GM13976 (cell line): Measurements from ENCODE around the gene MICU1.
"Not testable (repeated sequence)": the region's sequence is repeated elsewhere in the genome, so short reads cannot be mapped to it uniquely, and the experiment has no call there.

ENCODE experiments used
- DNase-seq: peaks from one replicate; pipeline ENCODE4 v3.0.0; 2012; ENCODE audit warnings: low spot score
- CTCF ChIP-seq: IDR thresholded peaks from 2 replicates; pipeline ENCODE4 v1.5.1; 2012; ENCODE audit warnings: borderline replicate concordance, mild to moderate bottlenecking; ENCODE audit not compliant: insufficient read depth; ENCODE audit errors: extremely low read depth, missing control alignments, control extremely low read depth
- in situ Hi-C: fragments of 300-500 bp; cut with MboI; formaldehyde crosslinking; loops from one replicate; pipeline ENCODE4 v1.12.0; 2022; ENCODE audit warnings: low sequenced_read_pairs, mixed read lengths, inconsistent platforms; ENCODE audit not compliant: unreplicated experiment

The MICU1 gene

GRCh38 chr10:72459301-72459700, 166.6 kb downstream of the MICU1 start:
- no peak for DNase-seq
- in situ Hi-C loops = no loop called here
- TF ChIP-seq CTCF = no peak

GRCh38 chr10:72455889-72456595, 169.8 kb downstream of the MICU1 start:
- no peak for TF ChIP-seq CTCF
- in situ Hi-C loops = no loop called here
- DNase-seq = no peak

- DNase-seq = no peak
- in situ Hi-C loops = no loop called here
- no peak for TF ChIP-seq CTCF
These were observed 175.9 kb downstream of the MICU1 start for GRCh38 chr10:72449941-72450441.

GRCh38 chr10:72445851-72446250, 180.0 kb downstream of the MICU1 start:
- no peak for TF ChIP-seq CTCF
- no peak for DNase-seq
- in situ Hi-C loops = no loop called here

GRCh38 chr10:72442969-72443368, 182.9 kb downstream of the MICU1 start:
- DNase-seq, in situ Hi-C loops: not testable (repeated sequence)

- in situ Hi-C loops = no loop called here
- TF ChIP-seq CTCF = no peak
- no peak for DNase-seq
These were observed 190.3 kb downstream of the MICU1 start for GRCh38 chr10:72435570-72435969.

- in situ Hi-C loops, DNase-seq: not testable (repeated sequence)
These were observed 194.9 kb downstream of the MICU1 start for GRCh38 chr10:72430936-72431335.

- TF ChIP-seq CTCF = no peak
- in situ Hi-C loops = no loop called here
- no peak for DNase-seq
These were observed 195.9 kb downstream of the MICU1 start for GRCh38 chr10:72429931-72430330.
